A549 (cell line): ENCODE data around the gene GUCY1A2. TPM values are rescaled to one million over a fixed set of nuclear protein-coding genes. Genes with fewer than 3 reads are reported as not detected.

Experiments
- ATAC-seq, 2 experiments: fragments of 200-7000 bp in 1 of 2; fragments of >200 bp in 1 of 2; cut with Nextera tagmentation in 1 of 2; cut with Tn5 transposase in 1 of 2; 3 replicates each; pipeline versions ENCODE4 v1.8.0 to v1.9.1; 2018 to 2020; ENCODE audit warnings: mild to moderate bottlenecking in 1 of 2, moderate library complexity in 1 of 2
- CTCF ChIA-PET: fragments of 300-600 bp; sonication (Branson Sonifier 250); formaldehyde crosslinking; extraction: SDS; loops from one replicate; lab custom pipeline; 2021; ENCODE audit warnings: antibody characterized with exemption, inconsistent platforms; lab: Yijun Ruan, JAX
- POLR2A ChIA-PET: fragments of 350-600 bp; formaldehyde crosslinking; extraction: SDS; loops from one replicate; lab custom pipeline; 2021; ENCODE audit warnings: antibody characterized with exemption, inconsistent platforms; lab: Yijun Ruan, JAX
- DNase-seq, 2 experiments: peaks; one replicate each; pipeline versions ENCODE4 v3.0.0 to v3.0.0-alpha.2; 2011 to 2016; ENCODE audit warnings: low read depth in 1 of 2, low spot score in 1 of 2
- FAIRE-seq: peaks from 2 replicates; lab custom pipeline; 2011; peaks lifted over from hg19 to GRCh38; lab: Jason Lieb, UNC
- H3K27ac ChIP-seq, 2 experiments: fragments of >200 bp; sonication (Bioruptor Twin); formaldehyde crosslinking; 3 replicates each; pipeline ENCODE4 v1.5.1; 2016 to 2017
- H3K4me1 ChIP-seq: fragments of >200 bp; sonication (Bioruptor Twin); formaldehyde crosslinking; 3 replicates; pipeline ENCODE4 v1.6.1; 2016
- H3K4me2 ChIP-seq: fragments of >200 bp; sonication (Bioruptor Twin); formaldehyde crosslinking; 3 replicates; pipeline ENCODE4 v1.6.1; 2016
- H3K4me3 ChIP-seq: fragments of >200 bp; sonication (Bioruptor Twin); formaldehyde crosslinking; 3 replicates; pipeline ENCODE4 v1.5.1; 2016
- H3K9me3 ChIP-seq: fragments of >200 bp; sonication (Bioruptor Twin); formaldehyde crosslinking; 3 replicates; pipeline ENCODE4 v1.6.1; 2016
- BHLHE40 ChIP-seq: IDR thresholded peaks from 2 replicates; pipeline ENCODE4 v1.6.1; 2012; ENCODE audit warnings: low read depth, low read length, inconsistent platforms
- CBX8 ChIP-seq: fragments of 200-600 bp; sonication (generic); IDR thresholded peaks from 2 replicates; pipeline ENCODE4 v1.6.1; 2016
- CHD2 ChIP-seq: fragments of 150-350 bp; IDR thresholded peaks from 2 replicates; pipeline ENCODE4 v1.6.1; 2014; ENCODE audit warnings: low read length; ENCODE audit not compliant: partially characterized antibody
- CHD4 ChIP-seq: fragments of 200-600 bp; sonication (generic); IDR thresholded peaks from 2 replicates; pipeline ENCODE4 v1.6.1; 2016; ENCODE audit warnings: antibody characterized with exemption, mild to moderate bottlenecking, borderline replicate concordance
- EHF ChIP-seq: fragments of 250-450 bp; sonication (Bioruptor Pico); IDR thresholded peaks from 2 replicates; pipeline ENCODE4 v1.5.0; 2020; ENCODE audit warnings: mild to moderate bottlenecking
- EP300 ChIP-seq, 2 experiments: fragments of >200 bp; sonication (Bioruptor Twin); formaldehyde crosslinking; IDR thresholded peaks; 2 replicates in 1 of 2; 3 replicates in 1 of 2; pipeline ENCODE4 v1.6.1; 2016 to 2017
- ESRRA ChIP-seq: fragments of 150-350 bp; IDR thresholded peaks from 2 replicates; pipeline ENCODE4 v1.6.1; 2014; ENCODE audit warnings: mild to moderate bottlenecking, low read length, borderline replicate concordance
- FOSB ChIP-seq: fragments of 250-450 bp; sonication (Bioruptor Pico); IDR thresholded peaks from 2 replicates; pipeline ENCODE4 v1.5.0; 2020; ENCODE audit warnings: mild to moderate bottlenecking, moderate library complexity
- FOSL2 ChIP-seq, 2 experiments: fragments of 450-650 bp in 1 of 2; fragments of >200 bp in 1 of 2; sonication (Bioruptor Twin) in 1 of 2; formaldehyde crosslinking; IDR thresholded peaks; 2 replicates each; pipeline versions ENCODE4 v1.5.0 to v1.6.1; 2016 to 2020; ENCODE audit warnings: mild to moderate bottlenecking in 1 of 2, moderate library complexity in 1 of 2
- FOXS1 ChIP-seq: fragments of 250-450 bp; sonication (Bioruptor Pico); IDR thresholded peaks from 2 replicates; pipeline ENCODE4 v1.5.0; 2020; ENCODE audit warnings: mild to moderate bottlenecking, moderate library complexity
- HDAC2 ChIP-seq: fragments of 200-600 bp; sonication (generic); IDR thresholded peaks from 2 replicates; pipeline ENCODE4 v1.6.1; 2016
- HOXB13 ChIP-seq: fragments of 250-450 bp; sonication (Bioruptor Pico); IDR thresholded peaks from 2 replicates; pipeline ENCODE4 v1.5.0; 2020; ENCODE audit warnings: low read depth, mild to moderate bottlenecking, moderate library complexity
- JUN ChIP-seq, 2 experiments: fragments of >200 bp; sonication (Bioruptor Twin); formaldehyde crosslinking; IDR thresholded peaks; 2 replicates in 1 of 2; 3 replicates in 1 of 2; pipeline ENCODE4 v1.6.1; 2016 to 2017
- MAFK ChIP-seq: fragments of 450-650 bp; IDR thresholded peaks from 2 replicates; pipeline ENCODE4 v1.6.1; 2014; ENCODE audit not compliant: partially characterized antibody
- MAZ ChIP-seq: fragments of 150-350 bp; IDR thresholded peaks from 2 replicates; pipeline ENCODE4 v1.6.1; 2014; ENCODE audit warnings: antibody characterized with exemption, low read depth, low read length, borderline replicate concordance
- NFE2L2 ChIP-seq: fragments of 150-350 bp; conservative IDR thresholded peaks from 2 replicates; pipeline ENCODE4 v1.6.1; 2014; ENCODE audit warnings: low read length
- NPAS2 ChIP-seq: fragments of 250-450 bp; sonication (Bioruptor Pico); IDR thresholded peaks from 2 replicates; pipeline ENCODE4 v1.8.0; 2022; ENCODE audit warnings: mild to moderate bottlenecking, moderate library complexity, borderline replicate concordance
- NR3C1 ChIP-seq: fragments of >200 bp; sonication (Bioruptor Twin); formaldehyde crosslinking; IDR thresholded peaks from 3 replicates; pipeline ENCODE4 v1.6.1; 2017
- RARB ChIP-seq: fragments of 250-450 bp; sonication (Bioruptor Pico); IDR thresholded peaks from 2 replicates; pipeline ENCODE4 v1.8.0; 2021; ENCODE audit warnings: mild to moderate bottlenecking, moderate library complexity
- RNF2 ChIP-seq: fragments of 200-600 bp; sonication (generic); IDR thresholded peaks from 2 replicates; pipeline ENCODE4 v1.6.1; 2016; ENCODE audit warnings: low read depth, mild to moderate bottlenecking, antibody characterized with exemption, moderate library complexity, borderline replicate concordance
- SMC3 ChIP-seq: fragments of >200 bp; sonication (Bioruptor Twin); formaldehyde crosslinking; IDR thresholded peaks from 3 replicates; pipeline ENCODE4 v1.6.1; 2018; ENCODE audit warnings: inconsistent platforms
- TFCP2L1 ChIP-seq: fragments of 250-450 bp; sonication (Bioruptor Pico); IDR thresholded peaks from 2 replicates; pipeline ENCODE4 v1.5.0; 2021; ENCODE audit warnings: mild to moderate bottlenecking
- TP53 ChIP-seq: fragments of 250-450 bp; sonication (Bioruptor Pico); IDR thresholded peaks from 2 replicates; pipeline ENCODE4 v1.5.0; 2021; ENCODE audit warnings: mild to moderate bottlenecking, moderate library complexity
- ZC3H11A ChIP-seq: fragments of 450-650 bp; IDR thresholded peaks from 2 replicates; pipeline ENCODE4 v1.6.1; 2014; ENCODE audit warnings: antibody characterized with exemption, mild to moderate bottlenecking
- WGBS: methylation state at CpG from one replicate; pipeline ENCODE4 v1.1.6; 2017; ENCODE audit errors: missing lambda C conversion rate; 5-methylcytosine and 5-hydroxymethylcytosine counted together
- polyA plus RNA-seq, 4 experiments: library from polyadenylated mRNA; depleted of rRNA in 3 of 4; stranded (reverse); fragments of >200 nt; fragmentation: RNase III in 1 of 4; extraction: RNeasy Plus Mini Kit Qiagen cat#74134 plus additional on column Dnase treatment in 1 of 4; gene quantifications; 2 replicates in 3 of 4; 3 replicates in 1 of 4; pipeline ENCODE4 v1.2.3, GENCODE V29; 2011 to 2017
- TF ChIP-seq, protein P1 (sequence below): fragments of 450-650 bp; IDR thresholded peaks from 2 replicates; pipeline ENCODE4 v1.6.1; 2014; ENCODE audit warnings: antibody characterized with exemption
- TF ChIP-seq, protein P2 (sequence below): IDR thresholded peaks from 2 replicates; pipeline ENCODE4 v1.6.1; 2012
- TF ChIP-seq, protein P3 (sequence below): IDR thresholded peaks from 2 replicates; pipeline ENCODE4 v1.6.1; 2012; ENCODE audit warnings: low read depth, borderline replicate concordance
- TF ChIP-seq, protein P4 (sequence below): fragments of 150-350 bp; IDR thresholded peaks from 2 replicates; pipeline ENCODE4 v1.6.1; 2014; ENCODE audit warnings: low read depth, mild to moderate bottlenecking, low read length
- TF ChIP-seq, protein P5 (sequence below): fragments of >200 bp; sonication (Bioruptor Twin); formaldehyde crosslinking; IDR thresholded peaks from 3 replicates; pipeline ENCODE4 v1.6.1; 2016

Gene GUCY1A2
- polyA plus RNA-seq, 2 of the 4 experiments (the other 2 are of a cell fraction), result 0.12 to 0.16 TPM

DNA sequence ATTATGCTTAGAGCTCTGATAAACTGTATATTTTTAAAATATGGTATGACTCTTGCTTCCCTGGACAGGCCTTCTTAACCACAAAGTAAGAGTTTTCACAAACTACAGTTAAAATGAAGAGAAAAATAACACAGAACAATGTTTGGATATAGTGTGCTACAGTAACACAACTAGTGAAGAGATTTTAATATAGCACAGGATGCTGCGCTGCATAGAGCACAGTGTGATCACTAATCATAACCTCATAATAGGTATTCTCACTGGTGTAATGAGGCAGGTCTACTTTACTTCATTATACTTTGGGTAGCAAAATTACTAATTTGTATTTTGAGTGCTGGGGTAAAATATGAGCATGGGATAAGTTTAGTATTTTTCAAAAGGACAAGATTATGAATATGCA lies 256.5 kb downstream of the GUCY1A2 start:
- DNase-seq (no peak), FAIRE-seq (no peak), ATAC-seq (no peak)
- Histone ChIP-seq H3K27ac (no peak overlapping the region), H3K4me2 (no peak overlapping the region), H3K9me3 (no peaks in the 10 kb centered on the region), H3K4me1 (no peaks in the 10 kb centered on the region), H3K4me3 (no peak overlapping the region)
- TF ChIP-seq EHF (CRISPR knock-in tag) (no peak), JUN (IDR thresholded peaks at IDR 0.05) (no peak), HOXB13 (CRISPR knock-in tag) (no peak), ESRRA (no peak), FOSL2 (IDR thresholded peaks at IDR 0.05) (no peak), FOSL2 (CRISPR knock-in tag; IDR thresholded peaks at IDR 0.05) (no peak), SMC3 (no peak), EP300 (IDR thresholded peaks at IDR 0.05) (no peak), ZC3H11A (no peak), NR3C1 (no peak), CBX8 (no peak), TFCP2L1 (no peak), HDAC2 (no peak), BHLHE40 (no peak), TP53 (CRISPR knock-in tag) (no peak), NPAS2 (CRISPR knock-in tag) (no peak), RARB (CRISPR knock-in tag) (no peak)
- TF ChIP-seq, protein P1, sequence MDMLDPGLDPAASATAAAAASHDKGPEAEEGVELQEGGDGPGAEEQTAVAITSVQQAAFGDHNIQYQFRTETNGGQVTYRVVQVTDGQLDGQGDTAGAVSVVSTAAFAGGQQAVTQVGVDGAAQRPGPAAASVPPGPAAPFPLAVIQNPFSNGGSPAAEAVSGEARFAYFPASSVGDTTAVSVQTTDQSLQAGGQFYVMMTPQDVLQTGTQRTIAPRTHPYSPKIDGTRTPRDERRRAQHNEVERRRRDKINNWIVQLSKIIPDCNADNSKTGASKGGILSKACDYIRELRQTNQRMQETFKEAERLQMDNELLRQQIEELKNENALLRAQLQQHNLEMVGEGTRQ, result no peak
- TF ChIP-seq, protein P2, sequence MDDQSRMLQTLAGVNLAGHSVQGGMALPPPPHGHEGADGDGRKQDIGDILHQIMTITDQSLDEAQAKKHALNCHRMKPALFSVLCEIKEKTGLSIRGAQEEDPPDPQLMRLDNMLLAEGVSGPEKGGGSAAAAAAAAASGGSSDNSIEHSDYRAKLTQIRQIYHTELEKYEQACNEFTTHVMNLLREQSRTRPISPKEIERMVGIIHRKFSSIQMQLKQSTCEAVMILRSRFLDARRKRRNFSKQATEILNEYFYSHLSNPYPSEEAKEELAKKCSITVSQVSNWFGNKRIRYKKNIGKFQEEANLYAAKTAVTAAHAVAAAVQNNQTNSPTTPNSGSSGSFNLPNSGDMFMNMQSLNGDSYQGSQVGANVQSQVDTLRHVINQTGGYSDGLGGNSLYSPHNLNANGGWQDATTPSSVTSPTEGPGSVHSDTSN, result no peak
- WGBS, result 68% methylated on average over 1 of the region's 1 CpG
- POLR2A ChIA-PET, result no interaction called here
- CTCF ChIA-PET, result no interaction called here

DNA sequence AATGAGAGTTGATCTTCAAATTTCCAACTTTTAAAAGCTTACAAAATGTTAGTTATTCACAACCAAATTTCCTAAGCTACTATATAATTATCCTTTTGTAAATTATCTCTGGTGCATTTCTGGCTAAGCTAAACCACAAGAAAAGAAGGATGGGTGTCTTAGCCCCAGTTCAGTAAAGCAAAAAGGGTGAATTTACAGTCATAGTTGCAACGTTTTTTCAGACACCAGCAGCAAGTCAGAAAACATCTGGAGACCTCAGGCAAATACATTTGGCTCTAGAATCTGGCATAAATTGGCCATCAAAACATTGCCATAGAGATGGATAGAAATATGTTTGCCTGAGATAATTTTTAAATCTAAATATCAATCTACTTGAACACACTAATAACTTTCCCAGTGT lies 257.0 kb downstream of the GUCY1A2 start:
- no peaks in the 10 kb centered on the region for H3K4me1 ChIP-seq
- H3K4me3 ChIP-seq, result no peak overlapping the region
- no peak overlapping the region for H3K27ac ChIP-seq
- no peak overlapping the region for H3K4me2 ChIP-seq
- TF ChIP-seq MAFK (no peak), CBX8 (no peak), TFCP2L1 (no peak), RNF2 (no peak), FOSB (CRISPR knock-in tag) (no peak)
- TF ChIP-seq, protein P3, sequence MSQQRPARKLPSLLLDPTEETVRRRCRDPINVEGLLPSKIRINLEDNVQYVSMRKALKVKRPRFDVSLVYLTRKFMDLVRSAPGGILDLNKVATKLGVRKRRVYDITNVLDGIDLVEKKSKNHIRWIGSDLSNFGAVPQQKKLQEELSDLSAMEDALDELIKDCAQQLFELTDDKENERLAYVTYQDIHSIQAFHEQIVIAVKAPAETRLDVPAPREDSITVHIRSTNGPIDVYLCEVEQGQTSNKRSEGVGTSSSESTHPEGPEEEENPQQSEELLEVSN, result no peak
- TF ChIP-seq, protein P4, sequence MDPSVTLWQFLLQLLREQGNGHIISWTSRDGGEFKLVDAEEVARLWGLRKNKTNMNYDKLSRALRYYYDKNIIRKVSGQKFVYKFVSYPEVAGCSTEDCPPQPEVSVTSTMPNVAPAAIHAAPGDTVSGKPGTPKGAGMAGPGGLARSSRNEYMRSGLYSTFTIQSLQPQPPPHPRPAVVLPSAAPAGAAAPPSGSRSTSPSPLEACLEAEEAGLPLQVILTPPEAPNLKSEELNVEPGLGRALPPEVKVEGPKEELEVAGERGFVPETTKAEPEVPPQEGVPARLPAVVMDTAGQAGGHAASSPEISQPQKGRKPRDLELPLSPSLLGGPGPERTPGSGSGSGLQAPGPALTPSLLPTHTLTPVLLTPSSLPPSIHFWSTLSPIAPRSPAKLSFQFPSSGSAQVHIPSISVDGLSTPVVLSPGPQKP, result no peak
- no peak for FAIRE-seq
- no peaks in the 10 kb centered on the region for H3K9me3 ChIP-seq
- ChIA-PET POLR2A (no interaction called here), CTCF (no interaction called here)
- no peak for ATAC-seq
- no peak for DNase-seq
- WGBS, result 5% methylated on average over 1 of the region's 1 CpG

DNA sequence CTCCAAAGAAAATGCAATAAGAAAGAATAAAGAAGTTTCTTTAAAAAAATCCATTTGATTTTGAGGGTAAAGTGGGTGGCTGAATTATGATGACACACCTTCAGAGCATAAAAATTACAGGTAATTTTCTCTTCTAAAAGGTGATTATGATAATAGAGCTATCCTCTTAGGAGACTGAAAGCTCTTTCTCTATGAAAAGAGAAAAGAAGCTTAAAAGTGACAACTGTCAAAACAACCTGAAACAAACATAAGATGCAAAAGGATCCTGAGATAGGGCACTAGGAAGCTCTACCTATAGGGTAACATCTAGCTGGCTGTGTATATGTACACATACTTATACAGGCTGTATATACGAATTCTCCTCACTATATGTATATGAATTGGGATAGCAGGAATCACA lies 270.2 kb downstream of the GUCY1A2 start:
- H3K27ac ChIP-seq, result no peak overlapping the region
- 25% methylated on average over 1 of the region's 1 CpG for WGBS
- no peaks in the 10 kb centered on the region for H3K4me1 ChIP-seq
- no peaks in the 10 kb centered on the region for H3K9me3 ChIP-seq
- no peak for ATAC-seq
- ChIA-PET POLR2A (no interaction called here), CTCF (no interaction called here)
- DNase-seq, result no peak
- no peak overlapping the region for H3K4me3 ChIP-seq
- H3K4me2 ChIP-seq, result no peak overlapping the region
- no peak for FAIRE-seq
- no peak for TF ChIP-seq CHD2
- no peak for TF ChIP-seq EP300 (IDR thresholded peaks at IDR 0.05)
- TF ChIP-seq CHD4, result no peak
- no peak for TF ChIP-seq ESRRA
- no peak for TF ChIP-seq NPAS2 (CRISPR knock-in tag)
- no peak for TF ChIP-seq FOSL2 (IDR thresholded peaks at IDR 0.05)
- TF ChIP-seq FOSL2 (CRISPR knock-in tag; IDR thresholded peaks at IDR 0.05), result no peak
- TF ChIP-seq RNF2, result no peak
- TF ChIP-seq, protein P5, sequence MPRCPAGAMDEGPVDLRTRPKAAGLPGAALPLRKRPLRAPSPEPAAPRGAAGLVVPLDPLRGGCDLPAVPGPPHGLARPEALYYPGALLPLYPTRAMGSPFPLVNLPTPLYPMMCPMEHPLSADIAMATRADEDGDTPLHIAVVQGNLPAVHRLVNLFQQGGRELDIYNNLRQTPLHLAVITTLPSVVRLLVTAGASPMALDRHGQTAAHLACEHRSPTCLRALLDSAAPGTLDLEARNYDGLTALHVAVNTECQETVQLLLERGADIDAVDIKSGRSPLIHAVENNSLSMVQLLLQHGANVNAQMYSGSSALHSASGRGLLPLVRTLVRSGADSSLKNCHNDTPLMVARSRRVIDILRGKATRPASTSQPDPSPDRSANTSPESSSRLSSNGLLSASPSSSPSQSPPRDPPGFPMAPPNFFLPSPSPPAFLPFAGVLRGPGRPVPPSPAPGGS, result no peak
- TF ChIP-seq NFE2L2, result no peak
- TF ChIP-seq, protein P3, result no peak
- TF ChIP-seq FOXS1 (CRISPR knock-in tag), result no peak
- TF ChIP-seq TP53 (CRISPR knock-in tag), result no peak
- no peak for TF ChIP-seq MAZ
- no peak for TF ChIP-seq HDAC2
